ENCODE results near the gene EPHB2.

EPHB2 gene

DNA sequence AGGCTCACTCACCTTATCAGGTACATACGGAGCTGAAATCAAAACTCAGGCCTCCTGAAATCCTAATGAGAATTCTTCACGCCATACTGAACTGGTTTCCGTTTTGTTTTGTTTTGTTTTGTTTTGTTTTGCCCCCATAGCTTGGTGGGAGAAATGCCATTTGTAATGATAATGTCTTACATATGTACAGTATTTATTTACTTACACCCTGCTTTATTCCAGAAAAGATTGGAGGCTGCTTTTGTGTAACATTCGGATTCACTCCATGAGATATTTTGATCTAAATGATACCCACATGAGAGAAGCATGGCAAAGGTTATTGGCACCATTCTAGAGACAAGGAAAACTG is 84.7 kb downstream of the EPHB2 start:
- Histone ChIP-seq H3K9ac (ENCODE audit: low read length) (no peak overlapping the region), H3K4me3 (ENCODE audit: low read length) (no peak overlapping the region), H3K27me3 (replicated peaks; ENCODE audit: control insufficient read depth, insufficient read depth, low read length) (peaks cover 8% of the 10 kb centered on the region), H3K4me1 (ENCODE audit: control insufficient read depth, insufficient read depth, low read length) (peaks cover 24% of the 10 kb centered on the region), H3K9me3 (ENCODE audit: control insufficient read depth, low read length) (no peaks in the 10 kb centered on the region), H3K36me3 (ENCODE audit: control insufficient read depth, insufficient read depth, low read length, severe bottlenecking) (no peaks in the 10 kb centered on the region)
- DNase-seq (ENCODE audit: low read depth), result no peak

DNA sequence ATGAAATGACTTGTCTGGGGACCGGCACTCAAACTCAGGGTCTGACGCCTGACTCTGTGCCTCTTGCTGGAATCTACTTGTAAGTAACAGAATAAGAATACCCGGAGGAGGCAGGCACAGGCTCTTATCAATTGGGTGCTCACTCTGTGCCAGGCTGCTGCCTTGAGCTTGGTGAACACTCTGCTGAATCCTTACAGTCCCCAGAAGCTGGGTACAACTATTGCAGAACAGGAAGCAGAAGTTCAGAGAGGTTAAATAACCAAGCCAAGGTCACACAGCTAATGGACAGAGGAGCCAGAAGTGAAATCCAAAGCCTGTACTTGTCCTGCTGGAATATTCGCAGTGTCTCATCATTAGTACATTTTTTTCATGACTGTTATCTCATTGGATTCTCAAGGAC is 86.0 kb downstream of the EPHB2 start:
- H3K4me3 ChIP-seq (ENCODE audit: low read length), result no peak overlapping the region
- no peaks in the 10 kb centered on the region for H3K9me3 ChIP-seq (ENCODE audit: control insufficient read depth, low read length)
- H3K4me1 ChIP-seq (ENCODE audit: control insufficient read depth, insufficient read depth, low read length), result peaks cover 24% of the 10 kb centered on the region
- H3K9ac ChIP-seq (ENCODE audit: low read length), result no peak overlapping the region
- peaks cover 6% of the 10 kb centered on the region for H3K27me3 ChIP-seq (replicated peaks; ENCODE audit: control insufficient read depth, insufficient read depth, low read length)
- DNase-seq (ENCODE audit: low read depth), result no peak
- H3K36me3 ChIP-seq (ENCODE audit: control insufficient read depth, insufficient read depth, low read length, severe bottlenecking), result no peaks in the 10 kb centered on the region

DNA sequence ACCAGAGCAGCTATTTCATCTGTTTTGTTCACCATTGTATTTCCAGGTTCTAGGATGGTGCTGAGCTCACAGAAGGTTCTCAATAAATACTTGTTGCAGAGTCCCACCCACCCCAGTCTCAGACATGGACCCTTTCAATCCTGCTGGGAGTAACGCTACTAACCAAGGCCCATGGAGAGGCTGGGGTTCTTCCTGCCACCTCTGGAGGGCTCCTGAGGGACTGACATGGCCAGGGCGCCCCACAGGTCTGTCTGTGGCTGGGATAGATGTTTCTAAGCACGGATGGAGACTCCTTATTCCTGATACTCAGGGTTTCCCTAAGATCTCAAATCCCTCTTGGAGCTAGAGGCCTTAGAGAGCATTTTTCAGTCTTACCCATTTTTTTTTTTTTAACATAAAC is 87.4 kb downstream of the EPHB2 start:
- no peak overlapping the region for H3K9ac ChIP-seq (ENCODE audit: low read length)
- no peak for DNase-seq (ENCODE audit: low read depth)
- peaks cover 6% of the 10 kb centered on the region for H3K27me3 ChIP-seq (replicated peaks; ENCODE audit: control insufficient read depth, insufficient read depth, low read length)
- peaks cover 24% of the 10 kb centered on the region for H3K4me1 ChIP-seq (ENCODE audit: control insufficient read depth, insufficient read depth, low read length)
- no peaks in the 10 kb centered on the region for H3K9me3 ChIP-seq (ENCODE audit: control insufficient read depth, low read length)
- no peak overlapping the region for H3K4me3 ChIP-seq (ENCODE audit: low read length)
- H3K36me3 ChIP-seq (ENCODE audit: control insufficient read depth, insufficient read depth, low read length, severe bottlenecking), result no peaks in the 10 kb centered on the region

DNA sequence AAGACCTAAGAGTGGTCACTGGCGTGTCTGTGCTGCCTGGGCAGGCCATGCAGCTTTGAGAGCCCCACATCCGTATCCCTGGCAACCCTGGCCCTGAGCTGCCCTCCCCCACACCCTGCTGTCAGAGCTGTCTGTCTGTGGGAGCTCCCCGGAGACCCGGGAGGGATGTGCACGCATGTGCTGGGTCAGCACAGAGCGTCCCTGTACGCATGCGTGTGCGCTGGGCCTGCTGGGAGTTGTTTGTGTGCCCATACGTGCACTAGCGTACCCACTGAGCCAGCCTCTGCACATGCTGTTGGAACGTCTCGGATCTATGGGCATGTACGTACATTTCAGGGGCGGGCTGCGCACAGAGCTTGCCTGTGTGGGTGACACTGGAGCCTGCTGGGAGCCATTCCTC is 89.3 kb downstream of the EPHB2 start:
- H3K4me1 ChIP-seq (ENCODE audit: control insufficient read depth, insufficient read depth, low read length), result peaks cover 17% of the 10 kb centered on the region
- DNase-seq (ENCODE audit: low read depth), result no peak
- H3K9ac ChIP-seq (ENCODE audit: low read length), result no peak overlapping the region
- H3K27me3 ChIP-seq (replicated peaks; ENCODE audit: control insufficient read depth, insufficient read depth, low read length), result peaks cover 6% of the 10 kb centered on the region
- H3K4me3 ChIP-seq (ENCODE audit: low read length), result no peak overlapping the region
- no peaks in the 10 kb centered on the region for H3K36me3 ChIP-seq (ENCODE audit: control insufficient read depth, insufficient read depth, low read length, severe bottlenecking)
- H3K9me3 ChIP-seq (ENCODE audit: control insufficient read depth, low read length), result no peaks in the 10 kb centered on the region

DNA sequence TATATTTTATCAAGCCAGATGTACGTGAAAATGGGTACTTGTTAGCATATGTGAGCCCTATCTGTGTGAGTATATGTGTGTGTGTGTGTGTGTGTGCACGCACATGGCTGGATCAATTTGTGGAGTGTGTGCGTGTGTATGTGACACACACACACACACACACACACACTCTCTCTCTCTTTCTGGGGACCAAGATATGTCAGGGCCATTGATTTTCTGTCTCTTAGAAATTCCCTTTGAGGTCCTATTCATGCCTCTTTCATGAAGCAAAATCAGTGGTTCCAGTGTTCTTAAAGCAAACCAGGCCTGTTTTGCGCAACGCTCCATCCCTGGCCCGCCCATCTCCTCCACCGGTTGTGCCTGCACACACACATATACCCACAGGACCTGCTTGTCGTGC is 90.0 kb downstream of the EPHB2 start:
- Histone ChIP-seq H3K4me1 (ENCODE audit: control insufficient read depth, insufficient read depth, low read length) (peaks cover 12% of the 10 kb centered on the region), H3K9ac (ENCODE audit: low read length) (no peak overlapping the region), H3K9me3 (ENCODE audit: control insufficient read depth, low read length) (no peaks in the 10 kb centered on the region), H3K27me3 (replicated peaks; ENCODE audit: control insufficient read depth, insufficient read depth, low read length) (peaks cover 6% of the 10 kb centered on the region), H3K36me3 (ENCODE audit: control insufficient read depth, insufficient read depth, low read length, severe bottlenecking) (no peaks in the 10 kb centered on the region), H3K4me3 (ENCODE audit: low read length) (no peak overlapping the region)
- no peak for DNase-seq (ENCODE audit: low read depth)

DNA sequence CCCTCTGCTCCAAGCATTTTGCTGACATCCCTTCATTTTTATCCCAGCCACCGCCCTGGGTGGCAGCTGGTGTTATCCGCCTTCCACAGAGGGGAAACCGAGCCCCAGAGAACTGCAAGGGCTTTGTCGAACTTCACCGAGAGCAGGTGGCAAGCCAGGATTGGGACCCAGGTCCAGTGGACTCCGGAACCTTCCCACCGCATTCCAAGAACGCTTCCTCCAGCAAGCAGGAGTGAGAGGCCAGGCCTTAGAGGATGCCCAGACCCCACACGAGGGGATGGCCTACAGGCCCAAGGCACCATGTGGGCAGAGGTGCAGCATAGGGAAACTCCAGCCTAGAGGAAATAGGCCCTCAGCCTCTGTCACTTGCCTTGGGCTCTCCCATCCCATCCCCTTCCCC is 90.7 kb downstream of the EPHB2 start:
- Histone ChIP-seq H3K36me3 (ENCODE audit: control insufficient read depth, insufficient read depth, low read length, severe bottlenecking) (no peaks in the 10 kb centered on the region), H3K9ac (ENCODE audit: low read length) (no peak overlapping the region), H3K9me3 (ENCODE audit: control insufficient read depth, low read length) (no peaks in the 10 kb centered on the region), H3K27me3 (replicated peaks; ENCODE audit: control insufficient read depth, insufficient read depth, low read length) (peaks cover 6% of the 10 kb centered on the region), H3K4me1 (ENCODE audit: control insufficient read depth, insufficient read depth, low read length) (peaks cover 11% of the 10 kb centered on the region), H3K4me3 (ENCODE audit: low read length) (no peak overlapping the region)
- DNase-seq (ENCODE audit: low read depth), result no peak

DNA sequence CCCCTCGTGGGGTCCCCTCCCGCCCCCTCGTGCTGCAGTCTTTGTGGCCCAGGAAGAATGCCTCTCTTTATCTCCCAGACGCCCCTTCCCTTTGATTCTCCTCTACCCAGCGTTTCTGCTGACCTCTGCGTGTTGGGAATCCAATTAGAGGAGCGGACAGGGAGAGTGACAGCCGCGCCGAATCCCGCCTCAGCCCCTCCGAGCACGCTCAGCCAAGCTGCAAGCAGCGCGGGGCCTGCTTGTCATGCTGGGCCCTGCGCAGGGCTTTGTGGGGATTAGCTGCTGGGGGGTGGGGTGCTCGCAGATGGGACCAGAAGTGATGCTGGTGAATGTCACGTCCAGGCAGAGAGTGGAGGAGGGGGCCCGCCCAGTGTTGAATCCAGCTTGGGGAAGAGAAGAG is 91.1 kb downstream of the EPHB2 start:
- Histone ChIP-seq H3K36me3 (ENCODE audit: control insufficient read depth, insufficient read depth, low read length, severe bottlenecking) (no peaks in the 10 kb centered on the region), H3K9ac (ENCODE audit: low read length) (no peak overlapping the region), H3K27me3 (replicated peaks; ENCODE audit: control insufficient read depth, insufficient read depth, low read length) (peaks cover 6% of the 10 kb centered on the region), H3K4me3 (ENCODE audit: low read length) (no peak overlapping the region), H3K4me1 (ENCODE audit: control insufficient read depth, insufficient read depth, low read length) (peaks cover 7% of the 10 kb centered on the region), H3K9me3 (ENCODE audit: control insufficient read depth, low read length) (no peaks in the 10 kb centered on the region)
- DNase-seq (ENCODE audit: low read depth), result no peak

DNA sequence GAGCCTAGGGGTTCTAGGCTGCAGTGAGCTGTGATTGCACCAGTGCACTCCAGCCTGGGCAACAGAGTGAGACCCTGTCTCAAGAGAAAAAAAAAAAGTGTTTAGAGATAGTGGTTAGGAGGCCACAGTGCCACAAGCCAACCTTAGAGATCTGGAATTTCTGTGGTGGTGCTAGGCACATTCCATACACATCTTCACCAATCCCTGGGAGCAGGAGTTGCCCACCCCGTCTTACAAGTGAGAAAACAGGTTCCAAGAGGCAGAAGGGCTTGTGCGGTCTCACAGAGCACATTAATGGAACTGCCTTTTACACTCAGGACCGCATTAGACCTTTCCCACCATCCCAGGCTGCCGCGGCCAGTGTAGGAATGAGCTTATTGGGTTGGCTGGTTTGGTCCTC is 93.2 kb downstream of the EPHB2 start:
- no peaks in the 10 kb centered on the region for H3K9me3 ChIP-seq (ENCODE audit: control insufficient read depth, low read length)
- no peaks in the 10 kb centered on the region for H3K36me3 ChIP-seq (ENCODE audit: control insufficient read depth, insufficient read depth, low read length, severe bottlenecking)
- no peak overlapping the region for H3K9ac ChIP-seq (ENCODE audit: low read length)
- H3K4me3 ChIP-seq (ENCODE audit: low read length), result no peak overlapping the region
- H3K4me1 ChIP-seq (ENCODE audit: control insufficient read depth, insufficient read depth, low read length), result peaks cover 9% of the 10 kb centered on the region
- H3K27me3 ChIP-seq (replicated peaks; ENCODE audit: control insufficient read depth, insufficient read depth, low read length), result peaks cover 6% of the 10 kb centered on the region
- no peak for DNase-seq (ENCODE audit: low read depth)

DNA sequence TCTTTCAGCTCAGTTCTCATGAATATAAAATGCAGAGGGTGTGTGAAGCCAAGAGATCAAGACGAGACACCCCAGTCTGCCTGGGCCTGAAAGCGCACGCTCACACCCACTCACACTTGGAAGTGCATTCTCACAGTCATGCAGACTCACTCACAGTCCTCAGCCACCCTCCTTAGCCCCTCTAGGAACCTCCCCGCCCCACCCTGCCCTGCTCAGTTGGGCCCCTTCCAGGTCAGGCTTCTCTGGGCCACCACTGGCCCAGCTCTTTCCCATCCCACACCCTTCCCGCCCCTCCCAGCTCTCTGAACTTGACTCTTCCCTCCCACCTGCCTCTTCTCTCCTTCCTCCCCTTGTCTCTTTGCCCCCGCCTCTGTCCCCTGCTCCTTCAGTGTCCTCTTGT is 93.8 kb downstream of the EPHB2 start:
- DNase-seq (ENCODE audit: low read depth), result no peak
- Histone ChIP-seq H3K27me3 (replicated peaks; ENCODE audit: control insufficient read depth, insufficient read depth, low read length) (peaks cover 6% of the 10 kb centered on the region), H3K4me1 (ENCODE audit: control insufficient read depth, insufficient read depth, low read length) (peaks cover 15% of the 10 kb centered on the region)

DNA sequence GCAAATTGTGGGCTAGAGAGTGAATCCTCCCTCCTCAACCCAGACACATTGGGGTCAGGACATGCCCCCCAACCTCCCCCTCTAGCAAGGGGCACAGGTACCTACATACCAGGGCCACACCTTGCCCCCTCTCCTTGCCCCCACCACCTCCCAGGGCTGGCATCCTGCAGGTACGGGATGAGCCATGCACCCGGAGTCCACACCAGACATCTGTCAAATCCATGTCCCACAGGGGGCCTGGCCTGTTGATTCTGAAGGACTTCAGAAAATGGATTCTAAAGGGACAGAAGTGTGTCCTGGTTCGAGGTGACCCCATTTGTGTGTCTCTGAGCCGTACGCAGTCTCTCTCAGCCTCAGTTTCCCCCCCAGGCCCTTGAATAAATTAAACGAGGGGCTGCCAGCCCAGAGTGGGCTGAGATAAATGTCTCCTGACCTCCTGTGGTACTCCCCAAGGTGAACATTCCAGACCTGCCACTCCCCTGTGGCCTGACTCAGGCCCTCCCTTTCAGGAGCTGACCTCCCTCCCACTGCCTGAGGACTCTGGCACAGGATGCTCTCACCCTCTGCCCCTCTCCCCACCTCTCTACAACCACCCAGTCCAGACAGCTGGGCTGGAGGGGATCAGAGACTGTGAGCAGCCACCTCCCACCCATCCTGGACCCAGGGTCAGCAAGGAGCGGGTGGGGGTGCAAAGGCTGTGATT is 94.5 kb downstream of the EPHB2 start:
- Histone ChIP-seq H3K4me3 (ENCODE audit: low read length) (no peak overlapping the region), H3K9ac (ENCODE audit: low read length) (no peak overlapping the region), H3K27me3 (replicated peaks; ENCODE audit: control insufficient read depth, insufficient read depth, low read length) (peaks cover 3% of the 10 kb centered on the region), H3K36me3 (ENCODE audit: control insufficient read depth, insufficient read depth, low read length, severe bottlenecking) (no peaks in the 10 kb centered on the region), H3K9me3 (ENCODE audit: control insufficient read depth, low read length) (no peaks in the 10 kb centered on the region), H3K4me1 (ENCODE audit: control insufficient read depth, insufficient read depth, low read length) (peaks cover 16% of the 10 kb centered on the region)
- no peak for DNase-seq (ENCODE audit: low read depth)

More for the DNA sequence above, 93.8 kb downstream of the EPHB2 start:
- Histone ChIP-seq H3K9me3 (ENCODE audit: control insufficient read depth, low read length) (no peaks in the 10 kb centered on the region), H3K36me3 (ENCODE audit: control insufficient read depth, insufficient read depth, low read length, severe bottlenecking) (no peaks in the 10 kb centered on the region), H3K4me3 (ENCODE audit: low read length) (no peak overlapping the region), H3K9ac (ENCODE audit: low read length) (no peak overlapping the region)

DNA sequence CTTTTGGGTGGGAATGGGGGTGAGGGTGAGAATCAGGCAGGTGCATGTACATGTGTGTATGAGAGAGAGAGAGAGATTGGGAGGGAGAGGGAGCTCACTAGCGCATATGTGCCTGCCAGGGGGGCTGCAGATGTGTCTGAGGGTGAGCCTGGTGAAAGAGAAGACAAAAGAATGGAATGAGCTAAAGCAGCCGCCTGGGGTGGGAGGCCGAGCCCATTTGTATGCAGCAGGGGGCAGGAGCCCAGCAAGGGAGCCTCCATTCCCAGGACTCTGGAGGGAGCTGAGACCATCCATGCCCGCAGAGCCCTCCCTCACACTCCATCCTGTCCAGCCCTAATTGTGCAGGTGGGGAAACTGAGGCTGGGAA is 95.0 kb downstream of the EPHB2 start:
- H3K27me3 ChIP-seq (replicated peaks; ENCODE audit: control insufficient read depth, insufficient read depth, low read length), result peaks cover 3% of the 10 kb centered on the region
- no peaks in the 10 kb centered on the region for H3K9me3 ChIP-seq (ENCODE audit: control insufficient read depth, low read length)
- no peak for DNase-seq (ENCODE audit: low read depth)
- H3K36me3 ChIP-seq (ENCODE audit: control insufficient read depth, insufficient read depth, low read length, severe bottlenecking), result no peaks in the 10 kb centered on the region
- H3K4me3 ChIP-seq (ENCODE audit: low read length), result no peak overlapping the region
- H3K4me1 ChIP-seq (ENCODE audit: control insufficient read depth, insufficient read depth, low read length), result peaks cover 16% of the 10 kb centered on the region
- no peak overlapping the region for H3K9ac ChIP-seq (ENCODE audit: low read length)

DNA sequence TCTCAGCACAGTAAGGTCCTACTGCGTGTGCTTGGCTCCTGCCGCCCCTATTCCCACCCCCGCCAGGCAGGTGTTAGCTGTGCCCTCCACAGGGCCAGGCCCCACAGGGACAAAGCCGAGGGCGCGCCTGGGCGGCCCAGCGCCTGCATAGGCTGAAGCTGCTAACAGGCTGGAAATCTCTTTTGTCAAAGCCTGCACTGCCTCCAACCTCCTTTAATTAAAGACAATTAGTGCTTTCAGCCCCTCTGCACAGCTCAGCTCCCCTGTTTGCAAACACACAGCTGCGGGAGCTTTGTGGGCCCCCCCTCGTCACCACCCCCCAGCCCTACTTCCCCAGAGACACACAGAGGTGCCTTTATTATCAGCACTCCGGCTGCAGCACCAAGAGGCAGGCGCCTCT is 95.9 kb downstream of the EPHB2 start:
- H3K27me3 ChIP-seq (replicated peaks; ENCODE audit: control insufficient read depth, insufficient read depth, low read length), result no peaks in the 10 kb centered on the region
- H3K9ac ChIP-seq (ENCODE audit: low read length), result no peak overlapping the region
- no peaks in the 10 kb centered on the region for H3K9me3 ChIP-seq (ENCODE audit: control insufficient read depth, low read length)
- peaks cover 16% of the 10 kb centered on the region for H3K4me1 ChIP-seq (ENCODE audit: control insufficient read depth, insufficient read depth, low read length)
- H3K4me3 ChIP-seq (ENCODE audit: low read length), result no peak overlapping the region
- no peaks in the 10 kb centered on the region for H3K36me3 ChIP-seq (ENCODE audit: control insufficient read depth, insufficient read depth, low read length, severe bottlenecking)
- no peak for DNase-seq (ENCODE audit: low read depth)
